Neuron (in vitro differentiated cells): ENCODE measurements around the gene AKT3.
"Not testable (repeated sequence)": the region's sequence is repeated elsewhere in the genome, so short reads cannot be mapped to it uniquely, and the experiment has no call there.

Source experiments
- H2AFZ ChIP-seq: one replicate; pipeline ENCODE4 v1.6.1; 2013; ENCODE audit warnings: low read depth, mild to moderate bottlenecking, inconsistent platforms, low read length, moderate library complexity
- H3K27me3 ChIP-seq: one replicate; pipeline ENCODE4 v1.6.1; 2013; ENCODE audit warnings: low read length; ENCODE audit not compliant: insufficient read depth
- H3K36me3 ChIP-seq: one replicate; pipeline ENCODE4 v1.6.1; 2013; ENCODE audit warnings: low read length; ENCODE audit not compliant: insufficient read depth
- H3K4me1 ChIP-seq: one replicate; pipeline ENCODE4 v1.6.1; 2013; ENCODE audit warnings: low read length; ENCODE audit not compliant: insufficient read depth
- H3K4me3 ChIP-seq: 2 replicates; pipeline ENCODE4 v1.5.1; 2013; ENCODE audit warnings: mild to moderate bottlenecking, low read length, moderate library complexity
- H3K9me3 ChIP-seq: one replicate; pipeline ENCODE4 v1.6.1; 2013; ENCODE audit warnings: low read length

Gene AKT3

DNA sequence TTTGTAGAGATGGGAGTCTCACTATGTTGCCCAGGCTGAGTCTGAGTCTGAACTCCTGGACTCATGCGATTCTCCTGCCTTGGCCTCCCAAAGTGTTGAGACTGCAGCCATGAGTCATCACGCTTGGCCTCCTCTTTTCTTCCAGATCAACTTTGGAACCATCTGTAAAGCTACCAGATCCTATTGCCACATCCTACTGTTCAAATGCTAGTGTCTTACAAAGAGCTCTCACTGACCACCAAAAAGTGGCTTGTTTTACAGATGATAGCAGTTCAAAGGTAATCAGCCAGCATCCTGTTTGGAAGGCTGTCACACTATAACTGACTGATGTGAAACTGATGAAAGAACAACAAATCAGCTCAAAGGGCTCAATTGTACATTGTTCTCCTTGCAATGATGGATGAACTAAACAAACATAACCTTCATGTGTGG is 221.6 kb downstream of the AKT3 start:
- Histone ChIP-seq H2AFZ (no peak overlapping the region), H3K4me3 (no peak overlapping the region), H3K4me1 (no peaks in the 10 kb centered on the region), H3K9me3 (peaks cover 7% of the 10 kb centered on the region), H3K36me3 (peaks cover 14% of the 10 kb centered on the region), H3K27me3 (no peaks in the 10 kb centered on the region)

- no peak overlapping the region for H2AFZ ChIP-seq
- peaks cover 15% of the 10 kb centered on the region for H3K9me3 ChIP-seq
- no peaks in the 10 kb centered on the region for H3K4me1 ChIP-seq
- H3K36me3 ChIP-seq: peaks cover 25% of the 10 kb centered on the region
- H3K4me3 ChIP-seq: no peak overlapping the region
- no peaks in the 10 kb centered on the region for H3K27me3 ChIP-seq
Observed at GRCh38 chr1:243623841-243624240, 226.2 kb downstream of the AKT3 start.

DNA sequence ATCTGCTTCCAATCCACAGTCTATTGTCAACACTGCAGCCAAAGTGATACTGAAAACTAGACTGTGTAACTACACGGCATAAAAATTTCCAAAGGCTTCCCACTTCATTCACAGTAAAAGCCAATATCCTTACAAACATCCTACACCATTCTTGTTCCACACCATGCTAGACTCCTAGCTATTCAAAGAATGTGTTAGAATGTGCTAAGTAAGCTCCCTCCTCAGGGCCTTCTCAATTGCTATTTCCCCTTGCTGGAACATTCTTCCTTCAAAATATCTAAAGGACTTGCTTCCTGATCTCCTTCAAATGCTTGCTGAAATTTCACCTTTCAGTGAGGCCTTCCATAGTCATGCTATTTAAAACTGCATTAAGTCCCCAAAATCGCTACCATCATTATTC is 228.1 kb downstream of the AKT3 start:
- Histone ChIP-seq H3K4me1 (no peaks in the 10 kb centered on the region), H3K4me3 (no peak overlapping the region), H3K27me3 (no peaks in the 10 kb centered on the region), H3K9me3 (peaks cover 15% of the 10 kb centered on the region), H2AFZ (no peak overlapping the region), H3K36me3 (peaks cover 25% of the 10 kb centered on the region)

DNA sequence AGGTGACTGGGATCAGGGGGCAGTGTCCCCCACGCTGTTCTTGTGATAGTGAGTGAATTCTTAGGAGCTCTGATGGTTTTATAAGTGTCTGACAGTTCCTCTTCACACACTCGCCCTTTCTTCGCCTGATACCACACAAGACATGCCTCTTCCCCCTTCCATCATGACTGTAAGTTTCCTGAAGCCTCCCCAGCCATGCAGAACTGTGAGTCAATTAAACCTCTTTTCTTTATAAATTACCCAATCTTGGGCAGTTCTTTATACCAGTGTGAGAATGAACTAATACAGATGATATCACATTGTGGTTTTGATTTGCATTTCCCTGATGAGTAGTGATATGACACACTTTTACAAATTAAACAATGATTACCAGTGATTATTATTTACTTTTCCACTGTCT is 229.9 kb downstream of the AKT3 start:
- H2AFZ ChIP-seq: no peak overlapping the region
- H3K27me3 ChIP-seq: no peaks in the 10 kb centered on the region
- H3K4me3 ChIP-seq: no peak overlapping the region
- peaks cover 16% of the 10 kb centered on the region for H3K36me3 ChIP-seq
- H3K9me3 ChIP-seq: peaks cover 15% of the 10 kb centered on the region
- no peaks in the 10 kb centered on the region for H3K4me1 ChIP-seq

DNA sequence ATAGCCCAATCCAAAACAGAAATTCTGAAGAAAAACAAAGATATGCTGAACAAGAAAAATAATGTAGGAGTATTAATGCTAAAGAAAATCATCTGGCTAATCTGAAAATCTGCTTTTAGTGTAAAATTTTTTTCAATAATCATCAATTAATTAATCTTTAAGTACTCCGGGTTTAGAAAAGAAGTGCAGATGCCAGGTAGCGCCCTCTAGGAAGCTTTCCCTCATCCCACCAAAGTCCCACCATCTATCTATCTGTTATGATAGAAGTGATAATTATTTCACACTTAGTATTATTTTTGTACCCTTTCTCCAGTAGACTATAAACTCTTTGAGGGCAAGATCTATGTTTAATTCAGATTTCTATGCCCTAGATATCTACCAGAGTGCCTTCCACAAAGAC is 240.3 kb downstream of the AKT3 start:
- Histone ChIP-seq H3K9me3 (peaks cover 2% of the 10 kb centered on the region), H2AFZ (no peak overlapping the region), H3K4me3 (no peak overlapping the region), H3K36me3 (peaks cover 21% of the 10 kb centered on the region), H3K4me1 (no peaks in the 10 kb centered on the region), H3K27me3 (no peaks in the 10 kb centered on the region)

- Histone ChIP-seq H3K4me1 (peaks cover 3% of the 10 kb centered on the region), H3K36me3 (peaks cover 13% of the 10 kb centered on the region), H3K4me3 (no peak overlapping the region), H3K27me3 (no peaks in the 10 kb centered on the region), H2AFZ (no peak overlapping the region), H3K9me3 (peaks cover 8% of the 10 kb centered on the region)
Observed at GRCh38 chr1:243605604-243606003, 244.4 kb downstream of the AKT3 start.

GRCh38 chr1:243601720-243602119 is 248.3 kb downstream of the AKT3 start:
- Histone ChIP-seq H3K4me3 (no peak overlapping the region), H2AFZ (no peak overlapping the region), H3K9me3 (peaks cover 6% of the 10 kb centered on the region), H3K36me3 (peaks cover 11% of the 10 kb centered on the region), H3K27me3 (no peaks in the 10 kb centered on the region), H3K4me1 (peaks cover 3% of the 10 kb centered on the region)

GRCh38 chr1:243598433-243598832 is 251.6 kb downstream of the AKT3 start:
- H3K4me1 ChIP-seq: peaks cover 2% of the 10 kb centered on the region
- no peaks in the 10 kb centered on the region for H3K27me3 ChIP-seq
- H3K9me3 ChIP-seq: peaks cover 5% of the 10 kb centered on the region
- H3K4me3 ChIP-seq: no peak overlapping the region
- H3K36me3 ChIP-seq: peaks cover 3% of the 10 kb centered on the region
- no peak overlapping the region for H2AFZ ChIP-seq

- no peaks in the 10 kb centered on the region for H3K27me3 ChIP-seq
- H3K4me3 ChIP-seq: no peak overlapping the region
- no peaks in the 10 kb centered on the region for H3K4me1 ChIP-seq
Observed at GRCh38 chr1:243597383-243597782, 252.7 kb downstream of the AKT3 start.

GRCh38 chr1:243596431-243597062 is 253.5 kb downstream of the AKT3 start:
- Histone ChIP-seq H3K4me1 (no peaks in the 10 kb centered on the region), H3K4me3 (no peak overlapping the region), H3K9me3 (no peaks in the 10 kb centered on the region), H2AFZ (no peak overlapping the region), H3K36me3 (no peaks in the 10 kb centered on the region), H3K27me3 (no peaks in the 10 kb centered on the region)

More at GRCh38 chr1:243597383-243597782, 252.7 kb downstream of the AKT3 start:
- no peak overlapping the region for H2AFZ ChIP-seq
- no peaks in the 10 kb centered on the region for H3K36me3 ChIP-seq
- H3K9me3 ChIP-seq: peaks cover 3% of the 10 kb centered on the region

GRCh38 chr1:243595527-243596210 is 254.4 kb downstream of the AKT3 start:
- H3K4me1 ChIP-seq: no peaks in the 10 kb centered on the region
- no peaks in the 10 kb centered on the region for H3K27me3 ChIP-seq
- no peaks in the 10 kb centered on the region for H3K36me3 ChIP-seq
- no peak overlapping the region for H3K4me3 ChIP-seq
- H3K9me3 ChIP-seq: peaks cover 2% of the 10 kb centered on the region
- no peak overlapping the region for H2AFZ ChIP-seq

- Histone ChIP-seq H3K9me3 (peaks cover 2% of the 10 kb centered on the region), H2AFZ (no peak overlapping the region), H3K4me1 (no peaks in the 10 kb centered on the region), H3K4me3 (no peak overlapping the region), H3K27me3 (no peaks in the 10 kb centered on the region), H3K36me3 (no peaks in the 10 kb centered on the region)
Observed at GRCh38 chr1:243594455-243594854, 255.6 kb downstream of the AKT3 start.

DNA sequence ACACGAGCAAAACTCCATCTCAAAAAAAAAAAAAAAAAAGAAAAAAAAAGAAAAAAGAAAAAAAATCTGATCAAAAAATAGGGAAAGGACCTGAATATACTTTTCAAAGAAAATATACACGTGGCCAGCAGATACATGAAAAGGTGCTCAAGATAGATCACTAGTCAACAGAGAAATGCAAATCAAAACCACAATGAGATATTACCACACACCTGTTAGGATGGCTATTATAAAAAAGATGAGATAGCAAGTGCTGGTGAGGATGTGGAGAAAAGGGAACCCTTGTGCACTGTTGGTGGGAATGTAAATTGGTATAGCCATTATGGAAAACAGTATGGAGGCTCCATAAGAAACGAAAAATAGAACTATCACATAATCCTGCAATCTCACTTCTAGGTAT is 260.8 kb downstream of the AKT3 start:
- not testable (repeated sequence) for H3K27me3 ChIP-seq, H3K36me3 ChIP-seq, H3K4me1 ChIP-seq, H3K4me3 ChIP-seq, H2AFZ ChIP-seq
- peaks cover 11% of the 10 kb centered on the region for H3K9me3 ChIP-seq
